GM23338 (cell line): ENCODE results near the gene SLC24A4. TPM values are rescaled to one million over a fixed set of nuclear protein-coding genes. Genes with fewer than 3 reads are reported as not detected.

Source experiments
- ATAC-seq: fragments of 200-7000 bp; cut with Tn5 transposase; 3 replicates; pipeline ENCODE4 v1.9.1; 2020
- DNase-seq: peaks from one replicate; pipeline ENCODE4 v3.0.0-alpha.2; 2015; ENCODE audit warnings: low spot score
- H2AFZ ChIP-seq: fragments of 200-600 bp; sonication (generic); 2 replicates; pipeline ENCODE4 v1.8.0; 2016; ENCODE audit warnings: antibody characterized with exemption, mild to moderate bottlenecking, moderate library complexity
- H3F3A ChIP-seq: fragments of 200-600 bp; sonication (generic); replicated peaks from 2 replicates; pipeline ENCODE4 v1.8.0; 2017; ENCODE audit warnings: antibody characterized with exemption, mixed run types, low read depth
- H3K27ac ChIP-seq: fragments of 200-600 bp; sonication (generic); 2 replicates; pipeline ENCODE4 v1.6.1; 2016; ENCODE audit warnings: low read depth
- H3K27me3 ChIP-seq: fragments of 200-600 bp; sonication (generic); 2 replicates; pipeline ENCODE4 v1.8.0; 2016; ENCODE audit warnings: mild to moderate bottlenecking, mixed run types, moderate library complexity; ENCODE audit not compliant: insufficient read depth
- H3K36me3 ChIP-seq: fragments of 200-600 bp; sonication (generic); 2 replicates; pipeline ENCODE4 v1.8.0; 2016; ENCODE audit warnings: mild to moderate bottlenecking; ENCODE audit not compliant: insufficient read depth
- H3K4me1 ChIP-seq: fragments of 200-600 bp; sonication (generic); 2 replicates; pipeline ENCODE4 v1.8.0; 2016; ENCODE audit warnings: mild to moderate bottlenecking, moderate library complexity; ENCODE audit not compliant: insufficient read depth
- H3K4me2 ChIP-seq: fragments of 200-600 bp; sonication (generic); 2 replicates; pipeline ENCODE4 v1.7.1; 2017; ENCODE audit warnings: mixed run types
- H3K4me3 ChIP-seq: fragments of 200-600 bp; sonication (generic); 2 replicates; pipeline ENCODE4 v1.6.1; 2016; ENCODE audit warnings: mixed run types
- H3K79me2 ChIP-seq: fragments of 200-600 bp; sonication (generic); replicated peaks from 2 replicates; pipeline ENCODE4 v1.8.0; 2017; ENCODE audit warnings: mild to moderate bottlenecking; ENCODE audit not compliant: insufficient read depth
- H3K9me2 ChIP-seq: fragments of 200-600 bp; sonication (generic); 2 replicates; pipeline ENCODE4 v1.8.0; 2017; ENCODE audit not compliant: insufficient read depth
- H4K20me1 ChIP-seq: fragments of 200-600 bp; sonication (generic); replicated peaks from 2 replicates; pipeline ENCODE4 v1.8.0; 2017; ENCODE audit warnings: mild to moderate bottlenecking; ENCODE audit not compliant: insufficient read depth
- H3K27ac Mint-ChIP-seq: 2 replicates; pipeline ENCODE4 v1.8.0; 2020; ENCODE audit warnings: inconsistent platforms, mild to moderate bottlenecking, moderate library complexity, mixed read lengths
- H3K27me3 Mint-ChIP-seq: 3 replicates; pipeline ENCODE4 v1.8.0; 2022; ENCODE audit warnings: low read depth, mild to moderate bottlenecking, moderate library complexity, mixed read lengths, inconsistent platforms; ENCODE audit not compliant: insufficient read depth, poor library complexity
- H3K36me3 Mint-ChIP-seq: 3 replicates; pipeline ENCODE4 v1.8.0; 2021; ENCODE audit warnings: low read depth, mild to moderate bottlenecking, inconsistent platforms, moderate library complexity, mixed read lengths
- H3K4me1 Mint-ChIP-seq: 3 replicates; pipeline ENCODE4 v1.8.0; 2020; ENCODE audit warnings: mild to moderate bottlenecking, inconsistent platforms, mixed read lengths
- H3K4me3 Mint-ChIP-seq: 3 replicates; pipeline ENCODE4 v1.8.0; 2021; ENCODE audit warnings: moderate library complexity, mild to moderate bottlenecking, inconsistent platforms, mixed read lengths
- H3K9me3 Mint-ChIP-seq: 3 replicates; pipeline ENCODE4 v1.8.0; 2020; ENCODE audit warnings: moderate library complexity, mild to moderate bottlenecking, inconsistent platforms, mixed read lengths
- CREB1 ChIP-seq: fragments of 250-450 bp; sonication (Bioruptor Pico); IDR thresholded peaks from 2 replicates; pipeline ENCODE4 v1.5.0; 2020; ENCODE audit warnings: low read depth, mild to moderate bottlenecking, moderate library complexity
- EZH2 ChIP-seq: fragments of 200-600 bp; sonication (generic); IDR thresholded peaks from one replicate; pipeline ENCODE4 v1.8.0; 2017; ENCODE audit warnings: antibody characterized with exemption, mild to moderate bottlenecking, low read depth; ENCODE audit not compliant: unreplicated experiment
- EZH2phosphoT487 ChIP-seq: fragments of 200-600 bp; sonication (generic); IDR thresholded peaks from one replicate; pipeline ENCODE4 v1.8.1; 2018; ENCODE audit warnings: antibody characterized with exemption; ENCODE audit not compliant: unreplicated experiment
- JUNB ChIP-seq: IDR thresholded peaks from one replicate; pipeline ENCODE4 v1.6.1; 2016; ENCODE audit warnings: antibody characterized with exemption; ENCODE audit not compliant: unreplicated experiment
- NANOG ChIP-seq: IDR thresholded peaks from 2 replicates; pipeline ENCODE4 v1.6.1; 2016; ENCODE audit warnings: antibody characterized with exemption, borderline replicate concordance
- POLR2AphosphoS5 ChIP-seq: IDR thresholded peaks from 2 replicates; pipeline ENCODE4 v1.6.1; 2016; ENCODE audit warnings: antibody characterized with exemption, low read depth
- STAT1 ChIP-seq: IDR thresholded peaks from one replicate; pipeline ENCODE4 v1.6.1; 2016; ENCODE audit warnings: antibody characterized with exemption; ENCODE audit not compliant: unreplicated experiment
- ZNF114 ChIP-seq: fragments of 250-450 bp; sonication (Bioruptor Pico); IDR thresholded peaks from 2 replicates; pipeline ENCODE4 v1.5.0; 2020; ENCODE audit warnings: mild to moderate bottlenecking, moderate library complexity
- ZNF331 ChIP-seq: fragments of 250-450 bp; sonication (Bioruptor Pico); IDR thresholded peaks from 2 replicates; pipeline ENCODE4 v1.5.0; 2020; ENCODE audit warnings: low read depth, mild to moderate bottlenecking, moderate library complexity
- polyA plus RNA-seq: library from polyadenylated mRNA; unstranded; fragments of >200 nt; fragmentation: Nextera tagmentation; extraction: Ambion mirVana; gene quantifications from 2 replicates; pipeline ENCODE4 v1.2.1, GENCODE V29; 2016
- total RNA-seq: library from RNA; depleted of rRNA; stranded (reverse); fragments of >200 nt; shearing (Covaris generic); gene quantifications from 2 replicates; pipeline ENCODE4 v1.2.3, GENCODE V29; 2014
- TF ChIP-seq, protein P1 (sequence below): IDR thresholded peaks from one replicate; pipeline ENCODE4 v1.6.1; 2018; ENCODE audit warnings: antibody characterized with exemption; ENCODE audit not compliant: unreplicated experiment
- TF ChIP-seq, protein P2 (sequence below): IDR thresholded peaks from 2 replicates; pipeline ENCODE4 v1.6.1; 2016; ENCODE audit warnings: antibody characterized with exemption
- TF ChIP-seq, protein P3 (sequence below): fragments of 250-450 bp; sonication (Bioruptor Pico); IDR thresholded peaks from 2 replicates; pipeline ENCODE4 v1.5.0; 2020; ENCODE audit warnings: mild to moderate bottlenecking, moderate library complexity
- TF ChIP-seq, protein P4 (sequence below), 2 experiments: fragments of 200-600 bp in 1 of 2; sonication (generic) in 1 of 2; conservative IDR thresholded peaks; 2 replicates each; pipeline versions ENCODE4 v1.5.1 to v1.6.1; 2016 to 2017; ENCODE audit warnings: antibody characterized with exemption in 2 of 2, low read depth in 2 of 2, mild to moderate bottlenecking in 2 of 2, moderate library complexity in 1 of 2

SLC24A4 gene
- total and polyA plus RNA-seq, 2 experiments from 2014 or later = 0.06 to 0.38 TPM

DNA sequence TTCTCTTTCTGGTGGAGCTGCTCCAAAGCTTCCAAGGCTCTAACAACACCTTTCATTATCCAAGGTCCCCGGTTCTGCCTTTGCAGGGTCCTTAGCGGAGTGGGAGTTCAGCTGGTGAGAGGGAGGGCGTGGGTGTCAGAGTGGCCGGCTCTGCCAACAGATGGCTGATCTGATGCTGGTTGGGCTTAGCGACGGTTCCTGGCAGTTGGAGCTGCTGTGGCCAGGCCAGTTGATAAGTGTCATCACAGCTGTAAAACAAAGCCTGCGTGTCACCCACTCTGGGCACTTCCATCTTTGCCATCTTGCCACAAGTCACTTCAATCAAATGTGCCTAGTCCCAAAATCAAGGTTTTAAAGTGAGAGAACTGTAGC lies 226.9 kb downstream of the SLC24A4 start:
- Histone ChIP-seq H3K27me3 (no peaks in the 10 kb centered on the region), H3F3A (no peaks in the 10 kb centered on the region), H3K79me2 (no peaks in the 10 kb centered on the region), H3K27ac (no peak overlapping the region), H3K9me2 (no peaks in the 10 kb centered on the region), H2AFZ (no peak overlapping the region), H3K4me2 (no peak overlapping the region), H3K4me3 (no peak overlapping the region), H3K36me3 (no peaks in the 10 kb centered on the region), H4K20me1 (no peaks in the 10 kb centered on the region), H3K4me1 (no peaks in the 10 kb centered on the region)
- H3K27me3 Mint-ChIP-seq = peaks cover 7% of the 10 kb centered on the region
- no peak overlapping the region for H3K27ac Mint-ChIP-seq
- TF ChIP-seq, protein P1, sequence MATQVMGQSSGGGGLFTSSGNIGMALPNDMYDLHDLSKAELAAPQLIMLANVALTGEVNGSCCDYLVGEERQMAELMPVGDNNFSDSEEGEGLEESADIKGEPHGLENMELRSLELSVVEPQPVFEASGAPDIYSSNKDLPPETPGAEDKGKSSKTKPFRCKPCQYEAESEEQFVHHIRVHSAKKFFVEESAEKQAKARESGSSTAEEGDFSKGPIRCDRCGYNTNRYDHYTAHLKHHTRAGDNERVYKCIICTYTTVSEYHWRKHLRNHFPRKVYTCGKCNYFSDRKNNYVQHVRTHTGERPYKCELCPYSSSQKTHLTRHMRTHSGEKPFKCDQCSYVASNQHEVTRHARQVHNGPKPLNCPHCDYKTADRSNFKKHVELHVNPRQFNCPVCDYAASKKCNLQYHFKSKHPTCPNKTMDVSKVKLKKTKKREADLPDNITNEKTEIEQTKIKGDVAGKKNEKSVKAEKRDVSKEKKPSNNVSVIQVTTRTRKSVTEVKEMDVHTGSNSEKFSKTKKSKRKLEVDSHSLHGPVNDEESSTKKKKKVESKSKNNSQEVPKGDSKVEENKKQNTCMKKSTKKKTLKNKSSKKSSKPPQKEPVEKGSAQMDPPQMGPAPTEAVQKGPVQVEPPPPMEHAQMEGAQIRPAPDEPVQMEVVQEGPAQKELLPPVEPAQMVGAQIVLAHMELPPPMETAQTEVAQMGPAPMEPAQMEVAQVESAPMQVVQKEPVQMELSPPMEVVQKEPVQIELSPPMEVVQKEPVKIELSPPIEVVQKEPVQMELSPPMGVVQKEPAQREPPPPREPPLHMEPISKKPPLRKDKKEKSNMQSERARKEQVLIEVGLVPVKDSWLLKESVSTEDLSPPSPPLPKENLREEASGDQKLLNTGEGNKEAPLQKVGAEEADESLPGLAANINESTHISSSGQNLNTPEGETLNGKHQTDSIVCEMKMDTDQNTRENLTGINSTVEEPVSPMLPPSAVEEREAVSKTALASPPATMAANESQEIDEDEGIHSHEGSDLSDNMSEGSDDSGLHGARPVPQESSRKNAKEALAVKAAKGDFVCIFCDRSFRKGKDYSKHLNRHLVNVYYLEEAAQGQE = no peak
- no peak for TF ChIP-seq NANOG
- TF ChIP-seq ZNF331 (CRISPR knock-in tag) = no peak
- TF ChIP-seq, protein P2, sequence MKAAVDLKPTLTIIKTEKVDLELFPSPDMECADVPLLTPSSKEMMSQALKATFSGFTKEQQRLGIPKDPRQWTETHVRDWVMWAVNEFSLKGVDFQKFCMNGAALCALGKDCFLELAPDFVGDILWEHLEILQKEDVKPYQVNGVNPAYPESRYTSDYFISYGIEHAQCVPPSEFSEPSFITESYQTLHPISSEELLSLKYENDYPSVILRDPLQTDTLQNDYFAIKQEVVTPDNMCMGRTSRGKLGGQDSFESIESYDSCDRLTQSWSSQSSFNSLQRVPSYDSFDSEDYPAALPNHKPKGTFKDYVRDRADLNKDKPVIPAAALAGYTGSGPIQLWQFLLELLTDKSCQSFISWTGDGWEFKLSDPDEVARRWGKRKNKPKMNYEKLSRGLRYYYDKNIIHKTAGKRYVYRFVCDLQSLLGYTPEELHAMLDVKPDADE = no peak
- TF ChIP-seq CREB1 (CRISPR knock-in tag) = no peak
- TF ChIP-seq, protein P3, sequence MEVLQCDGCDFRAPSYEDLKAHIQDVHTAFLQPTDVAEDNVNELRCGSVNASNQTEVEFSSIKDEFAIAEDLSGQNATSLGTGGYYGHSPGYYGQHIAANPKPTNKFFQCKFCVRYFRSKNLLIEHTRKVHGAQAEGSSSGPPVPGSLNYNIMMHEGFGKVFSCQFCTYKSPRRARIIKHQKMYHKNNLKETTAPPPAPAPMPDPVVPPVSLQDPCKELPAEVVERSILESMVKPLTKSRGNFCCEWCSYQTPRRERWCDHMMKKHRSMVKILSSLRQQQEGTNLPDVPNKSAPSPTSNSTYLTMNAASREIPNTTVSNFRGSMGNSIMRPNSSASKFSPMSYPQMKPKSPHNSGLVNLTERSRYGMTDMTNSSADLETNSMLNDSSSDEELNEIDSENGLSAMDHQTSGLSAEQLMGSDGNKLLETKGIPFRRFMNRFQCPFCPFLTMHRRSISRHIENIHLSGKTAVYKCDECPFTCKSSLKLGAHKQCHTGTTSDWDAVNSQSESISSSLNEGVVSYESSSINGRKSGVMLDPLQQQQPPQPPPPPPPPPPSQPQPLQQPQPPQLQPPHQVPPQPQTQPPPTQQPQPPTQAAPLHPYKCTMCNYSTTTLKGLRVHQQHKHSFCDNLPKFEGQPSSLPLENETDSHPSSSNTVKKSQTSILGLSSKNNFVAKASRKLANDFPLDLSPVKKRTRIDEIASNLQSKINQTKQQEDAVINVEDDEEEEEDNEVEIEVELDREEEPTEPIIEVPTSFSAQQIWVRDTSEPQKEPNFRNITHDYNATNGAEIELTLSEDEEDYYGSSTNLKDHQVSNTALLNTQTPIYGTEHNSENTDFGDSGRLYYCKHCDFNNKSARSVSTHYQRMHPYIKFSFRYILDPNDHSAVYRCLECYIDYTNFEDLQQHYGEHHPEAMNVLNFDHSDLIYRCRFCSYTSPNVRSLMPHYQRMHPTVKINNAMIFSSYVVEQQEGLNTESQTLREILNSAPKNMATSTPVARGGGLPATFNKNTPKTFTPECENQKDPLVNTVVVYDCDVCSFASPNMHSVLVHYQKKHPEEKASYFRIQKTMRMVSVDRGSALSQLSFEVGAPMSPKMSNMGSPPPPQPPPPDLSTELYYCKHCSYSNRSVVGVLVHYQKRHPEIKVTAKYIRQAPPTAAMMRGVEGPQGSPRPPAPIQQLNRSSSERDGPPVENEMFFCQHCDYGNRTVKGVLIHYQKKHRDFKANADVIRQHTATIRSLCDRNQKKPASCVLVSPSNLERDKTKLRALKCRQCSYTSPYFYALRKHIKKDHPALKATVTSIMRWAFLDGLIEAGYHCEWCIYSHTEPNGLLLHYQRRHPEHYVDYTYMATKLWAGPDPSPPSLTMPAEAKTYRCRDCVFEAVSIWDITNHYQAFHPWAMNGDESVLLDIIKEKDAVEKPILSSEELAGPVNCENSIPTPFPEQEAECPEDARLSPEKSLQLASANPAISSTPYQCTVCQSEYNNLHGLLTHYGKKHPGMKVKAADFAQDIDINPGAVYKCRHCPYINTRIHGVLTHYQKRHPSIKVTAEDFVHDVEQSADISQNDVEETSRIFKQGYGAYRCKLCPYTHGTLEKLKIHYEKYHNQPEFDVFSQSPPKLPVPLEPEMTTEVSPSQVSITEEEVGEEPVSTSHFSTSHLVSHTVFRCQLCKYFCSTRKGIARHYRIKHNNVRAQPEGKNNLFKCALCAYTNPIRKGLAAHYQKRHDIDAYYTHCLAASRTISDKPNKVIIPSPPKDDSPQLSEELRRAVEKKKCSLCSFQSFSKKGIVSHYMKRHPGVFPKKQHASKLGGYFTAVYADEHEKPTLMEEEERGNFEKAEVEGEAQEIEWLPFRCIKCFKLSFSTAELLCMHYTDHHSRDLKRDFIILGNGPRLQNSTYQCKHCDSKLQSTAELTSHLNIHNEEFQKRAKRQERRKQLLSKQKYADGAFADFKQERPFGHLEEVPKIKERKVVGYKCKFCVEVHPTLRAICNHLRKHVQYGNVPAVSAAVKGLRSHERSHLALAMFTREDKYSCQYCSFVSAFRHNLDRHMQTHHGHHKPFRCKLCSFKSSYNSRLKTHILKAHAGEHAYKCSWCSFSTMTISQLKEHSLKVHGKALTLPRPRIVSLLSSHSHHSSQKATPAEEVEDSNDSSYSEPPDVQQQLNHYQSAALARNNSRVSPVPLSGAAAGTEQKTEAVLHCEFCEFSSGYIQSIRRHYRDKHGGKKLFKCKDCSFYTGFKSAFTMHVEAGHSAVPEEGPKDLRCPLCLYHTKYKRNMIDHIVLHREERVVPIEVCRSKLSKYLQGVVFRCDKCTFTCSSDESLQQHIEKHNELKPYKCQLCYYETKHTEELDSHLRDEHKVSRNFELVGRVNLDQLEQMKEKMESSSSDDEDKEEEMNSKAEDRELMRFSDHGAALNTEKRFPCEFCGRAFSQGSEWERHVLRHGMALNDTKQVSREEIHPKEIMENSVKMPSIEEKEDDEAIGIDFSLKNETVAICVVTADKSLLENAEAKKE (CRISPR knock-in tag) = no peak
- TF ChIP-seq EZH2 = no peak
- TF ChIP-seq JUNB = no peak
- no peak for TF ChIP-seq STAT1
- TF ChIP-seq, protein P4, sequence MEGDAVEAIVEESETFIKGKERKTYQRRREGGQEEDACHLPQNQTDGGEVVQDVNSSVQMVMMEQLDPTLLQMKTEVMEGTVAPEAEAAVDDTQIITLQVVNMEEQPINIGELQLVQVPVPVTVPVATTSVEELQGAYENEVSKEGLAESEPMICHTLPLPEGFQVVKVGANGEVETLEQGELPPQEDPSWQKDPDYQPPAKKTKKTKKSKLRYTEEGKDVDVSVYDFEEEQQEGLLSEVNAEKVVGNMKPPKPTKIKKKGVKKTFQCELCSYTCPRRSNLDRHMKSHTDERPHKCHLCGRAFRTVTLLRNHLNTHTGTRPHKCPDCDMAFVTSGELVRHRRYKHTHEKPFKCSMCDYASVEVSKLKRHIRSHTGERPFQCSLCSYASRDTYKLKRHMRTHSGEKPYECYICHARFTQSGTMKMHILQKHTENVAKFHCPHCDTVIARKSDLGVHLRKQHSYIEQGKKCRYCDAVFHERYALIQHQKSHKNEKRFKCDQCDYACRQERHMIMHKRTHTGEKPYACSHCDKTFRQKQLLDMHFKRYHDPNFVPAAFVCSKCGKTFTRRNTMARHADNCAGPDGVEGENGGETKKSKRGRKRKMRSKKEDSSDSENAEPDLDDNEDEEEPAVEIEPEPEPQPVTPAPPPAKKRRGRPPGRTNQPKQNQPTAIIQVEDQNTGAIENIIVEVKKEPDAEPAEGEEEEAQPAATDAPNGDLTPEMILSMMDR (conservative IDR thresholded peaks at IDR 0.05; ENCODE audit: low read depth in 2 of 2) = no peak
- no peak for TF ChIP-seq POLR2AphosphoS5
- TF ChIP-seq EZH2phosphoT487 = no peak
- no peak for TF ChIP-seq ZNF114 (CRISPR knock-in tag)
- H3K9me3 Mint-ChIP-seq = no peaks in the 10 kb centered on the region
- 0 out of 3 replicates have a peak, but pooled peaks have one; percentile 11 for ATAC-seq
- no peak for DNase-seq
- peaks cover 7% of the 10 kb centered on the region; the same call in 2 of the 3 replicates for H3K4me1 Mint-ChIP-seq
- no peak overlapping the region for H3K4me3 Mint-ChIP-seq
- no peaks in the 10 kb centered on the region for H3K36me3 Mint-ChIP-seq
